GM12891 (cell line): ENCODE results near the gene SEZ6.

Experiments
- DNase-seq: peaks from one replicate; pipeline ENCODE4 v3.0.0; 2011; ENCODE audit warnings: low spot score; ENCODE audit not compliant: insufficient read length
- FAIRE-seq: peaks from 2 replicates; lab custom pipeline; 2011; peaks lifted over from hg19 to GRCh38; lab: Jason Lieb, UNC
- PAX5 ChIP-seq: IDR thresholded peaks from 2 replicates; pipeline ENCODE4 v1.6.1; 2011; ENCODE audit warnings: low read length, moderate library complexity, mild to moderate bottlenecking; ENCODE audit not compliant: insufficient read depth, severe bottlenecking
- POLR2A ChIP-seq: IDR thresholded peaks from 2 replicates; pipeline ENCODE4 v1.6.1; 2011; ENCODE audit warnings: low read depth, low read length, control low read depth
- POLR2AphosphoS5 ChIP-seq: IDR thresholded peaks from 2 replicates; pipeline ENCODE4 v1.6.1; 2011; ENCODE audit warnings: low read depth, low read length, control low read depth
- POU2F2 ChIP-seq: IDR thresholded peaks from 2 replicates; pipeline ENCODE4 v1.6.1; 2011; ENCODE audit warnings: low read depth, mild to moderate bottlenecking, control low read depth, low read length, moderate library complexity
- SPI1 ChIP-seq: IDR thresholded peaks from 2 replicates; pipeline ENCODE4 v1.6.1; 2011; ENCODE audit warnings: low read depth, low read length, control low read depth
- TAF1 ChIP-seq: IDR thresholded peaks from 2 replicates; pipeline ENCODE4 v1.6.1; 2011; ENCODE audit warnings: low read depth, low read length, control low read depth

Gene SEZ6

GRCh38 chr17:29045734-29046472 is 40.1 kb upstream of the SEZ6 start:
- DNase-seq (no peak), FAIRE-seq (no peak)
- TF ChIP-seq POU2F2: no peak

DNA sequence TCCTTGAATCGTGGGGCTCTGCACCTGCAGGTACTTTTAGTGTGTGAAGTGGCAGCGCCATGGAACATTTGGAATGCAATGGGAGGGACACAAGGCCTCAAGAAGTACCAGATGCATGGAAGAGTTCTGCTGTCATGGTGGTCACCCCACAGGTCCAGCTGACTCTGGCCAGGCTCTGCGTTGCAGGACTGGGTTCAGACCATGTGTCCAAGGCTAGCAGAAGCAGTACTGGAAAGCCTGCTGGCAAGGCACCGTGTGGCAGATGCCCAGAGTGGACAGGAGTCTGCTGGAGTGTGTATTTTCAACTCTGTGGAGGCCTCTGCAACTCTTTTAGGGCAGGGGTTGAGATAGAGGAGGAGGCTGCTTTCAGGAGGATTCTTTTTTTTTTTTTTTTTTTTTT is 39.2 kb upstream of the SEZ6 start:
- TF ChIP-seq POU2F2: no peak
- TF ChIP-seq POLR2A: no peak
- no peak for TF ChIP-seq POLR2AphosphoS5
- no peak for TF ChIP-seq SPI1
- TF ChIP-seq PAX5: no peak
- no peak for TF ChIP-seq TAF1
- FAIRE-seq: no peak
- no peak for DNase-seq

DNA sequence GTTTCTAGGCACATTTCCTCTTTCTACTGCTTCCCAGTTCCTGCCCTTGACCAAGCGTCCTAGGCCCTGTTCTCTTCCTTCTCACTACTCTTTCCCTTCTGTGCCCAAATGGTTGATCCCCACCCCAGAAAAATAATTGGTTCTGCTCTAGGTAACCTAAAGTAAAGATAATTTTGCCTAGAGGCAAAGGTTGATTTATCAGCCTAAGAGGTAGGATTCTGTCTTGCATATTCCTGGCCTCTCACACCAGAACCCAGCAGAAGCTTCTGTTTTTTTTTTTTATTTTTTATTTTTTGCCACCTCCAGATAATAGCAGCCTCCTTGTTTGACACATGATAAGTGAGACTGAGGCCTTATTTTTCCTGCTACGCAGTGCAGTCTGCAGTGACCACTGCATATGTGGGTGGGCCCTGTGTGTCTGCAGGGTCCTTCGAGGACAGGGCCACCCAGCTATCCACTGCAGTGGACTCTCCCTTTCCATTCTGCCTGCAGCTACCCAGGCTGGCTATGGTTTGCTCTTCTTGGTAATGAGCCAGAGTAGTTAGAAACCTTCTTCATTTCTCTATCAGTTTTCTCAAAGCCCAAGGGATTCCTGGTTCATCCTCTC is 37.8 kb upstream of the SEZ6 start:
- no peak for DNase-seq
- no peak for TF ChIP-seq POU2F2
- TF ChIP-seq SPI1: peak; percentile 95
- TF ChIP-seq PAX5: no peak
- no peak for TF ChIP-seq TAF1
- no peak for FAIRE-seq

DNA sequence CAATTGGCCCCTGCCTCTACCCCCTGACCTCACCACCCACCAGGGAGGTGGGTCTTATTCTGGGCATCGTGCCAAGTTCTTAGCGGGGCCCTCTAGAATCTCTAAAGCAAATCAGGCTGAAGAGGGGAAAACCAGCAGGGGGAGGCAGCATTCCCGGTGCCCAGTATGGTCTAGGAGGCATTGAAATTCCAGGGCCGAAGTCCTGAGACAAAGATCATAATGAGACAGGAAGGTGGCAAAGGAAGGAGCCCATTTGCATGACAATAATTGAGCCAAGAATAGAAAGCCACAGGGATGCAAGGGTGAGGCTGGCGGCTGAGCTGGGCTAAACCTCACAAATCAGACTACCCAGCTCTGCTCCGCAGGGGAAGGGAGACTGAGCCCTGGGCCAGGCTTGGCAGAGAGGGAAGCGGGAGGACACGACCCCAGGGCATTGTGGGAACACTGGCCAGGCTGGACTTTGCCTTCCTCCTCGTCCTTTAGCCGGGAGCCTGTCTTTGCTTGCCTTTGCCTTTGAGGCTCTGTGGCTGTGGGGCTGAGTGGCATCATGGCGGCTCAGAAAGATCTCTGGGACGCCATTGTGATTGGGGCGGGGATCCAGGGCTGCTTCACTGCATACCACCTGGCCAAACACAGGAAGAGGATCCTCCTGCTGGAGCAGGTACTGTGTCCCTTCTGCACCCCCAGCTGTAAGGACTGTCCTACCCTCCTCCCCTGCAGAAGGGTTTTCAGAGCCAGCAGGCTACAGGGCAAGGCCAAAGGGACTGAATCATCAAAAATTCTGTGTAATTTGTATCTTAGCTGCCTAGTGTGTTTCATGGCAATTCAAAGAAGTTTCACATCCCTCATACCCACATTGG is 37.1 kb upstream of the SEZ6 start, which contains the start of gene PIPOX:
PIPOX (plus strand) TSS at position 463 of the 860 bp plus-strand sequence; CDS start at position 548, 85 bp downstream.
- TF ChIP-seq POLR2A (no peak), POLR2AphosphoS5 (no peak), POU2F2 (no peak), SPI1 (no peak), PAX5 (no peak), TAF1 (no peak)
- DNase-seq: no peak
- FAIRE-seq: peak; percentile 83

- TF ChIP-seq POLR2A: no peak
- DNase-seq (no peak), FAIRE-seq (no peak)
Measured at GRCh38 chr17:29042026-29042678, 36.3 kb upstream of the SEZ6 start.

DNA sequence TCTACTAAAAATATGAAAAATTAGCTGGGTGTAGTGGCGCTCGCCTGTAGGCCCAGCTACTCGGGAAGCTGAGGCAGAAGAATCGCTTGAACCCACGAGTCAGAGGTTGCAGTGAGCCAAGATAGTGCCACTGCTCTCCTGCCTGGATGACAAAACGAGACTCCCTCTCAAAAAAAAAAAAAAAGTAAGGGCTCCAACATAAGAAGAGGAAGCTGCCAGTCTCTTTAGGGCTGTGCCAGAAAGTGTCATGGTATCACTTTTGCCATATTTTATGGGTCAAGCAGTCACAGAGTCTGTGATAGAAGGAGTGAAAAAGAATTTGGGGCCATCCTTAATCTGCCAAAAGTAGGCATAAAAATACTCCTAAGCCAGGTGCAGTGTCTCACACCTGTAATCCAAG is 35.7 kb upstream of the SEZ6 start:
- no peak for DNase-seq

GRCh38 chr17:29041091-29041490 is 35.3 kb upstream of the SEZ6 start:
- DNase-seq (no peak), FAIRE-seq (no peak)
- TF ChIP-seq POU2F2 (no peak), POLR2A (no peak), PAX5 (no peak), SPI1 (no peak), TAF1 (no peak), POLR2AphosphoS5 (no peak)

More for the DNA sequence above, 35.7 kb upstream of the SEZ6 start:
- TF ChIP-seq SPI1 (no peak), TAF1 (no peak), POU2F2 (no peak), PAX5 (no peak)
- FAIRE-seq: no peak

GRCh38 chr17:29039764-29040598 is 34.1 kb upstream of the SEZ6 start:
- no peak for FAIRE-seq
- TF ChIP-seq POU2F2: no peak
- TF ChIP-seq TAF1: no peak
- no peak for TF ChIP-seq POLR2A
- no peak for TF ChIP-seq SPI1
- TF ChIP-seq PAX5: no peak
- no peak for TF ChIP-seq POLR2AphosphoS5
- no peak for DNase-seq
